ENCODE data around the gene MRTFB.

MRTFB gene

DNA sequence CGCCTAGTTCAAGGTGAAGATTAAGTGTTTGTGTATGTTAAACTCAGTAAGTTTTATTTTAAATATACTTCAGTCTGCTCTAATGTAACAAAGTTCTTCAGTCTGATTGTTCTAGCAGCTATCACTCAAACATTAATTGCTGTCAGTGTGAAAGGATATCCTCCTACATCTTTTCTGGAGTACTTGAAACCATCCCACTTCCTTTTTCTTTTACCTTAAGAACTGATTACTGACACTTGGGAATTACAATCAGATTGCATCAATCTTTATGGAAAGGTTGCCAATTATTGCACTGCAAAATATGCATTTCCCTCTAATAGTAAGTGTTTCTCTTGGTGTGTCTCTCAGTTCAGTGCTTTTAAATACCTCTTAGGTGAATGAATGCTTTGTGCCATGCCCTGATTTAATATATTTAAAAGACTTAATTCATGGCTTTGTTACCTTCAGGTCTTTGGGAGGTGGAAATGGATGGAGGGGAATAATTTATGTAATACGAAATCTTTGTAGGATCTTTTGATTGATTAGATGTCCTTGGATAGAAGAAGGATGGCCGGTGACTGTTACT is 16.6 kb downstream of the MRTFB start:
- TF ChIP-seq, protein P1, sequence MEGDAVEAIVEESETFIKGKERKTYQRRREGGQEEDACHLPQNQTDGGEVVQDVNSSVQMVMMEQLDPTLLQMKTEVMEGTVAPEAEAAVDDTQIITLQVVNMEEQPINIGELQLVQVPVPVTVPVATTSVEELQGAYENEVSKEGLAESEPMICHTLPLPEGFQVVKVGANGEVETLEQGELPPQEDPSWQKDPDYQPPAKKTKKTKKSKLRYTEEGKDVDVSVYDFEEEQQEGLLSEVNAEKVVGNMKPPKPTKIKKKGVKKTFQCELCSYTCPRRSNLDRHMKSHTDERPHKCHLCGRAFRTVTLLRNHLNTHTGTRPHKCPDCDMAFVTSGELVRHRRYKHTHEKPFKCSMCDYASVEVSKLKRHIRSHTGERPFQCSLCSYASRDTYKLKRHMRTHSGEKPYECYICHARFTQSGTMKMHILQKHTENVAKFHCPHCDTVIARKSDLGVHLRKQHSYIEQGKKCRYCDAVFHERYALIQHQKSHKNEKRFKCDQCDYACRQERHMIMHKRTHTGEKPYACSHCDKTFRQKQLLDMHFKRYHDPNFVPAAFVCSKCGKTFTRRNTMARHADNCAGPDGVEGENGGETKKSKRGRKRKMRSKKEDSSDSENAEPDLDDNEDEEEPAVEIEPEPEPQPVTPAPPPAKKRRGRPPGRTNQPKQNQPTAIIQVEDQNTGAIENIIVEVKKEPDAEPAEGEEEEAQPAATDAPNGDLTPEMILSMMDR (IDR thresholded peaks at IDR 0.05; ENCODE audit: low read depth, low read length) = no peak
- Histone ChIP-seq H3K27me3 (no peaks in the 10 kb centered on the region), H3K9me3 (no peaks in the 10 kb centered on the region), H3K36me3 (no peaks in the 10 kb centered on the region), H3K4me3 (ENCODE audit: low read depth, low read length) (no peak overlapping the region), H3K4me1 (no peaks in the 10 kb centered on the region; the same call in 1 of the 2 replicates)
- no peak for DNase-seq

DNA sequence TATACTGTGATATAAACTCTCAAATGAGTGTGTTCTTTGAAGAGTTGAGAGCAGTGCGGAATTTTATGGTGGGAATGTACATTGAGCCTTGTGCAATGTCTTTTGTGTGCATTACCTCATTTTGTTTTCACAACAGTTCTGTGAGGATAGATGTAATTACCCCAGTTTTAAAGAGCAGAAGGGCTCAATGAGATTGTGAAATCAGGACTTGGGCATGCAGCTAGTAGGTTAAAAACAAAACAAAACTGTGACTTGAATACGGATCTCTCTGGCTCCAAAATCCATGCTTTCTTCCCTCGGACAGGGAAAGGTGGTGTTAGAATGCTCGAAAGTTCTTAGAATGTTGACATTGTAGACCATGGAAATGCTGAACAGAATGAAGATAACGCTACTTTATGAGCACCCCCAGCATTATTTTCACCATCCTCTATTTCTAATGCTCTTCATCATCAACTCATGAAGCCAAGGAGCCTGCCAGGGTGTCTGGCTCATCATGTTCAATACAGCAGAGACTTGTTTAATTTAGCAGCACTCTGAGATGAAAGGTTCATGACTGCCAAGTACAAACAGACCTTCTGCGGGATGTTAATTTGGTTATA is 17.1 kb downstream of the MRTFB start:
- H3K27me3 ChIP-seq = no peaks in the 10 kb centered on the region
- H3K4me1 ChIP-seq = no peaks in the 10 kb centered on the region; the same call in 1 of the 2 replicates
- no peaks in the 10 kb centered on the region for H3K9me3 ChIP-seq
- no peaks in the 10 kb centered on the region for H3K36me3 ChIP-seq
- DNase-seq = no peak
- no peak overlapping the region for H3K4me3 ChIP-seq (ENCODE audit: low read depth, low read length)
- TF ChIP-seq, protein P1 (IDR thresholded peaks at IDR 0.05; ENCODE audit: low read depth, low read length) = no peak

DNA sequence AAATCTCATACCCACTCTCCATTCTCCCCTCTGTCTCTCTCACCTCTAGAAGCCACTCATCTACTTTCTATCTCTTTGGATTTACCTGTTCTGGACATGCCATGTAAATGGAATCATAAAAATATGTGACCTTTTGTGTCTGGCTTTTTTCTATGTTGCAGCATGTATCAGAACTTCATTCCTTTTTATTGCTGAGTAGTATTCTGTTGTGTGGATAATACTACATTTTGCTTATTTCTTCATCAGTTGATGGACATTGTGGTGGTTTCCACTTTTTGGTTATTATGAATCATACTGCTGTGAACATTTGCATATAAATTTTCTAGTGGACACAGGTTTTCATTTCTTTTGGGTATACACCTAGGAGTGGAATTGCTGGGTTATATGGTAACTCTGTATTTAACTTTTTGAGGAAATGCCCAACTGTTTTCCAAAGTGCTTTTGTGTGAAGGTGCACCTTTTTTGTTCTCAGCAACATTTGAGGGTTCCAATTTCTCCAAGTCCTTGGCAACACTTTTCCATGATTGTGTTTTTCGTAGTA is 18.2 kb downstream of the MRTFB start:
- H3K4me3 ChIP-seq (ENCODE audit: low read depth, low read length) = no peak overlapping the region
- H3K4me1 ChIP-seq = no peaks in the 10 kb centered on the region; the same call in 1 of the 2 replicates
- no peaks in the 10 kb centered on the region for H3K36me3 ChIP-seq
- no peak for DNase-seq
- no peaks in the 10 kb centered on the region for H3K9me3 ChIP-seq
- no peaks in the 10 kb centered on the region for H3K27me3 ChIP-seq
- TF ChIP-seq, protein P1 (IDR thresholded peaks at IDR 0.05; ENCODE audit: low read depth, low read length) = no peak

DNA sequence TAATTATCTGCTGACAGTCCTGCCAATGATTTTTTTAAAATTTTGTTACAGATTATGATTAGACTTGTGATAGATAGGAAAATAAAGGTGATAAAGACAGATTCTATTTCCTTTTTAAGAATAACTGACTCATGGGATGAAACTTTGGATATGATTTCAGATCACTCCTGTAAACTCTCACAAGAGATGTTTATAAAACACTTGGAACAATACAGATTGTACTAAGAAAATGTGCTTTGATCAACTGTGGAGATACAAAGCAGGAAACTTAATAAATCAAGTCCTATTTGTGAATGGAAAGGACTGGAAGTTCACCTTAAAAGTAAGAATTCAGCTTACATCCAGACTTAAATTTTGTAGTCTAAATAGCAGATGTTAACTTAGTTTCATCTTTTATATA is 21.4 kb downstream of the MRTFB start:
- Histone ChIP-seq H3K36me3 (no peaks in the 10 kb centered on the region), H3K9me3 (no peaks in the 10 kb centered on the region), H3K4me1 (no peaks in the 10 kb centered on the region; the same call in 1 of the 2 replicates), H3K4me3 (ENCODE audit: low read depth, low read length) (no peak overlapping the region), H3K27me3 (no peaks in the 10 kb centered on the region)
- TF ChIP-seq, protein P1 (IDR thresholded peaks at IDR 0.05; ENCODE audit: low read depth, low read length) = no peak
- no peak for DNase-seq

DNA sequence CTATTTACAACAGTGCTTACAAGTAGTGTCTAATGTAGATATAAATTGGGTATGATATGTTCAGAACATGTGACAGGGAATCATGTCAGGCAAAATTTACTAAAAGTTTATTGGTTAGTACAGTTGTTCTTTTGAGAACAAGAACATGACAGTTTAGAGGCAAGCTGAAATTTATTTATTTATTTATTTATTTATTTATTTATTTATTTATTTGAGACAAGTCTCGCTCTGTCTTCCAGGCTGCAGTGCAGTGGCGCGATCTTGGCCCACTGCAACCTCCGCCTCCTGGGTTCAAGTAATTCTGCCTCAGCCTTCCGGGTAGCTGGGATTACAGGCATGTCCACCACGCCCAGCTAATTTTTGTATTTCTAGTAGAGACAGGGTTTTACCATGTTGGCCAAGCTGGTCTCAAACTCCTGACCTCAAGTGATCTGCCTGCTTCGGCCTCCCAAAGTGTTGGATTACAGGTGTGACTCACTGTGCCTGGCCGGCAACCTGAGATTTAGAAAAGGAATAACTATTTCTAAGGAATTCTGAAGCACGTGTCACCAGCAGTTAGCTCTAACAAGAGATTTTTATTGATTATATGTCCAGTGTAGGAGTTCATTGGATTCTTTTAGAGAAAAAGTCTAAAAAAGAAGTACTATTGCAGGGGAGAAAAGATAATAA is 24.9 kb downstream of the MRTFB start:
- Histone ChIP-seq H3K36me3 (no peaks in the 10 kb centered on the region), H3K4me1 (no peaks in the 10 kb centered on the region; the same call in 1 of the 2 replicates), H3K9me3 (no peaks in the 10 kb centered on the region), H3K4me3 (ENCODE audit: low read depth, low read length) (no peak overlapping the region), H3K27me3 (no peaks in the 10 kb centered on the region)
- TF ChIP-seq, protein P1 (IDR thresholded peaks at IDR 0.05; ENCODE audit: low read depth, low read length) = no peak
- DNase-seq = no peak
